Stimulated activated CD4-positive, alpha-beta T cell treated with anti-CD3 and anti-CD28 coated beads, Interleukin-12 subunit alpha, Interleukin-12 subunit beta, amount 100 ng/mL, for 48 hours (primary cell): Measurements from ENCODE around the gene MAP3K4.

Experiments
- DNase-seq, 3 donors: peaks; one replicate each; pipeline ENCODE4 v3.0.0-alpha.2; 2020; ENCODE audit warnings: low read depth in 2 of 3, low spot score in 1 of 3

Gene MAP3K4

GRCh38 chr6:161166677-161167076, 175.1 kb downstream of the MAP3K4 start:
- DNase-seq: no peak
